GM21786 (cell line): ENCODE results near the gene WDR45.
A peak's percentile ranks its signal among the peaks of the same experiment; 100 is the strongest.

Experiments
- ATAC-seq: cut with Tn5 transposase; IDR thresholded peaks from one replicate; pipeline ENCODE4 v1.9.1; 2021; ENCODE audit not compliant: unreplicated experiment

Gene WDR45

DNA sequence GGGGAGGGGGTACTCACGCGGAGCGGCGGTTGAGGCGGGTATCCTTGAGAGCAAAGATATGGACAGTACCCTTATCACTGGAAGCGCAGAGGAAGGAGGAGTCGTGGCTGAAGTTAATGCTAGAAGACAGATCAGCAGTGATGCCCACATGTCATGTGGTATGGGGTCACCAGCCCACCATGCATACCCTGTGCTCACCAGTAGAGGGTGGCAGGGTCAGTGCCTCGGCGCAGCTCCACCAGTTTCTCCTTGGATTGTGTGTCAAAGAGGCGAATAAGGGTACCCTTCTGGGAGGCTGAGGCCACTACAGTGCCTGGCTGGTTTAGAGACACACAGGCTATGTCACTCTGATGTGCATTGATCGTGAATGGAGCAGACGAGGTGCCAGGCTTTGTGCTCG, 4.3 kb downstream of the WDR45 start:
- ATAC-seq, result no peak

DNA sequence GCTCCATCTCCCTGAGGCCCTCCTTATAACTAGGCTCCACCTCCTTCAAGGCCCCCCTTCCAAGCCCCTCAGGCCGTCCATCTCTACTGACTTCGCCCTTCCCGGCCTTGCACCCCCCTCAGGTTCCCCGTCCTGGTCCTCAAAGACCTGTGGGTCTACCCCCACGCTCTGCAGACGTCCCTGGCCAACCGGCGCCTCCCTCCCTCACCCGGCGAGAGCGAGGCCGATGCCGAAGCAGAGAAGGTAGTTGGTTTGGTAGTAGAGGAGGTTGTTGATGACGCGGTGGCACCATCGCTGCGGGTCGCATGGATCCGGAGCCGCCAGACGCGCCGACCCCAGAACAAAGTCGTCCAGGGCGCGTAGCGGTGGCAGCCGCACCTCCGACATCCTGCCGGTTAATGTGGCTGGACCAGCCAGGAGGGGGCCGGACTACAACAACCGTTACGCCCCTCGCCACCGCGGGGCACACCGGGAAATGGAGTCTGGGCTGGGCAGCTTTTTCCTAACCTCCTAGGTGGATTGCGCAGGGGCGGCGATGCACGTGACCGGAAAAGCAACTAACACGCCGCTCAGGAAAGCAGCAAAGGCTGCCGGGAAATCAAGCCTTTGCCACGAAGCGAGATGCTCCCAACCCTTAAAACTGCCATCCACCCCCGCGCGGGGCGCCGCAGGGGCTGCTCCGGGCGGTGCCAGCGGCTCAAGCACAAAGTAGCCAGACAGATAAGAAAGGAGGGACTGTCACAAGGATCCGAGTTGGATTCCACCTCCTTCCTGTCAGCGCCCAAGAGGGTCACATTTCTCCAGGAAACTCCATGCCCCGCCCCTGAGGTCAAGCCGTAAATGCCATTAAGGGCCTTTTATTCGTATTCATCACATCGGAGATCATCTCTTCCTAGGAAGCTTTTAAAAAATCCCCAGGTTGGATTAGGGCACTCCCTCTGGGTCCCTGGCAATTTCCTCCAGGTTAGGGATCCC, 5.8 kb downstream of the WDR45 start, which contains the start of gene PRAF2:
TSS of gene PRAF2 (minus strand) at position 402 of the 975 bp plus-strand sequence. CDS start at position 387, 15 bp downstream.
- ATAC-seq, result peak; percentile 93

DNA sequence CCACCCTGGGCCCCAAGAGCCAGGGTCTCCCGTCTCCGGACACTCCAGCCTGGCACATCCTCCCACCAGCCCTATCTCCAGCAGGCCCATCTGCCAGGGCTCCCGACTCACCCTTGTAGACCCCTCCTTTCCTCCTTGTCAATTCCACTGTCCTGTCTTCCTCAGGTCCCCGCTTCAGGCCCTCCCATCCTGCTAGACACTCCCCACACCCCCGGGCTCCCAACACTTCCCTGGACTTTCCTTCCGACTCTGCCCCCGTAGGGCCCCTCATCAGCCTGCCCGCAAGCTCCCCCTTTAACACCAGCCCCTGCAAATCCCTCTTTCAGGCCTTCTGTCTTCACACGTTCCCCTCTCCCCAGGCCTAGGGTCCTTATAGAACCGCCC, 7.0 kb downstream of the WDR45 start:
- ATAC-seq, result no peak

DNA sequence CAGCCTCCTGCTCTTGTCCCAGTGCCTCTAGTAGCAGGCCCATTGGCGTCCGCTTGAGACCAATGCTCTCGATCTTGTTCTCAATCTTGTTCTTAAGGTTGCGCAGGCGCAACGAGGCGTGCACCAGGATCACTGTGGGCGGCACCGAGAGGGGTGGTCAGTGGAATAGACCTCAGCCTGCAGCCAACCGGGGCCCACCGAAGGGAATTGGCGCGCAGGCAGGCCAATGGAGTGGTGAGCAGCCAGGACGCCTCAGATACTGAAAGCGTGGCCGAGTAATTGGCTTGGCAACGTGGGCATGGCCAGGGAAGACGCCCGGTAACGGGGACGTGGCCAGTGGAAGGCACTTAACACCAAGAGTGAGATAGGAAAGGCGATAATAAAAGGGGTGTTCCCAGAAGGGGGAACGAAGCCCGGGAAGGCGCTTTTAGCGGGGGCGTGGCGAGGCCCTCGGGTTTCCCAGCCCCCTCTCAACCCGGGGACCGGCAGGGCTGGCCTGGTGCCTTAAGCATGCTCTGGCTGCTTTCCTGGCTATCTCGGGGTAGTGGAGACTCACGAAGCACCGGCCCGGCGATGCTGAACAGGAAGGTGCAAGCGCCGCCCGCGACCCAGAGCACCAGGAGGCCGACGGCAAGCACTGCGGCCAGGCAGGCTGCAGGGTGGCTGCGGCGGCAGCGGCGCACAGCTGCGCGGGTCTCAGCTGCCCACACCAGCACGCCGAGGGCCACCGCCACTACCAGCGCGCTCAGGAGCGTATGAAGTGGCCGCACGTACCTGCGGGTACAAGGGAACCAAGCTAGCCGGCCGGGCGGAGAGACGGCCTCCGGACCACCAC, 7.6 kb downstream of the WDR45 start:
- no peak for ATAC-seq

DNA sequence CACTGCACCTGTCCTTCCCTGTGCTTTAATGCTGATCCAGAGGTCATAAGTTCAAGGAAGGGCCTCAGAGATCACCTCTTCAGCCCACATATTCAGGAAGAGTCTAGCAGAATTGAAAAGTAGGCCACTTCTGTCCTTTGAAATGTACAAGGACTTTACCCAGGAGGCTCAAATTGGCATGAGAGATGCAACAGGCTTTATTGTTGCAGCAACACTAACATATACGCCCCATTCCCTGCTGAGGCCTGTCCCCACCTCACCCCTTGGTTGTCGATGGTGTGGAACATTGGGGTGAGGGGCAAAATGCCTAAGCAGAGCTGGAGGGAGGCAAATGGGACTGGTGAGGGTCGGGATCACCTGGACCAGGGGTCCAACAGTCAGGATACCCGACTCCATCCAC, 8.7 kb downstream of the WDR45 start:
- ATAC-seq, result no peak

DNA sequence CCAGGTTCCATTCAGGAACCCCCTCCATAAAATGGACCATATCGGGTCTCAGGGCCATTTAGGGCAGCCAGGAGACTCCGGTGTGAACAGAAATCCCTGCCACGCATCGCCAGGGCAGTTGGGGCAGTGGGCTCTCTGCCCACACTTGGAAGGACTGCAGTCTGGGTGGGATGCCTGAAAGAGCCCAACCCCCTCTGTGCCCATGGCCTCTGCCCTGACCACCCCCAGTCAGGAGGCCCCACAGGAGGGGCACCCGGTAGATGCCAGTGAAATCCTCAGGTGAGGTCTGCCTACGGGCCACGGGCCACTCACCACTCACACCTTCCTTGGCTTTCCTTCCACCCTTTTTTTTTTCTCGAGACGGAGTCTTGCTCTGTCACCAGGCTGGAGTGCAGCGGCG, 10.6 kb downstream of the WDR45 start:
- no peak for ATAC-seq

DNA sequence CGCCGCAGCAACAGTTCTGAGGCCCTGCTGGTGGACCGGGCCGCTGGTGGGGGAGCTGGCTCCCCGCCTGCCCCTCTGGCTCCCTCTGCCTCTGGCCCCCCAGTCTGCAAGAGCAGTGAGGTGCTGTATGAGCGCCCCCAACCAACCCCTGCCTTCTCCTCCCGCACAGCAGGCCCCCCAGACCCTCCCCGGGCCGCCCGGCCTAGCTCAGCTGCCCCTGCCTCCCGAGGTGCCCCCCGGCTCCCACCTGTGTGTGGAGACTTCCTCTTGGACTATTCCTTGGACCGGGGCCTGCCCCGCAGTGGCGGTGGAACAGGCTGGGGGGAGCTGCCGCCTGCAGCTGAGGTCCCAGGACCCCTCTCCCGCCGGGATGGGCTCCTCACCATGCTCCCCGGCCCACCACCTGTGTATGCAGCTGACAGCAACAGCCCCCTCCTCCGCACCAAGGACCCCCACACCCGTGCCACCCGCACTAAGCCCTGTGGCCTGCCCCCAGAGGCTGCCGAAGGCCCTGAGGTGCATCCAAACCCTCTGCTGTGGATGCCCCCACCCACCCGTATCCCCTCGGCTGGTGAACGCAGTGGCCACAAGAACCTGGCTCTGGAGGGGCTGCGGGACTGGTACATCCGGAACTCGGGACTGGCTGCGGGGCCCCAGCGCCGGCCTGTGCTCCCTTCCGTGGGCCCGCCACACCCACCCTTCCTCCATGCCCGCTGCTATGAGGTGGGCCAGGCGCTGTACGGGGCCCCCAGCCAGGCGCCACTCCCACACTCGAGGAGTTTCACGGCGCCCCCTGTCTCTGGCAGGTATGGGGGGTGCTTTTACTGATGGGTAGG, 12.2 kb downstream of the WDR45 start:
- ATAC-seq, result no peak

DNA sequence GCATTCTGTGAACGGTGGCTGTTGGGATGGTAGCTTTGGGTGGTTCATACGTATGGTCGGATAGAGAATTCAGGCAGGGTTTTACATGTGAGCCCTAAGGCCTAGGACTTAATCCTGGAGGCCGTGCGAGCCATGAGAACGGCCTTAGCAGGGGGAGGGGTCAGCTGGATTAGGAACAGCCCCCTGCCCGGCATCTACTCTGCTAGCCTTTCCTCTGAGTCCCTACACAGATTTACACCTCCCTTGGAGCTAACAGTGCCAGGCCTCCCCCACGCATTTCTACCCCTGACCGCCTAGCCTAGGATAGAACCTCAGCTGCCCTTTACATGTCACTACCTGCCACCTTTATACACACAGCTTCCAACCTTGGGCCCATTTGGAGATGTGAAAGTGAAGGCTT, 13.0 kb downstream of the WDR45 start:
- ATAC-seq, result no peak

DNA sequence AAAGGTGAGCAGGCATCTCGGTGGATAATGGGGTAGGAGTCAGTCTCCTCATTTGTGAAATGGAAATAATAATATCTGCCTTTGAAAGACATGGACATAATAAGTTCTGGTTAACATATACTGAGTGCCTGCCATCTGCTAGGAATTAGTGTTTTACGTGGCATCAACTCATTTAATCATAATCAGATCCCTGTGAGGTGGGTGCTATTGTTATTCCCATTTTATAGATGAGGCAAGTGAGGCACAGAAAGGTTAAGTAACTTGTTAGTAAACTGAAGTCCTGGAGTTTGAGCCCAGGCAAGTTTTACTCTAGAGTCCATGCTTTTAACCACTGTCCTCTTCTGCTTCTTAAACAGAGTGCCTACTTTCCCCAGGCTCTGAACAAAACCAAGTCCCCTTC, 13.4 kb downstream of the WDR45 start:
- no peak for ATAC-seq

DNA sequence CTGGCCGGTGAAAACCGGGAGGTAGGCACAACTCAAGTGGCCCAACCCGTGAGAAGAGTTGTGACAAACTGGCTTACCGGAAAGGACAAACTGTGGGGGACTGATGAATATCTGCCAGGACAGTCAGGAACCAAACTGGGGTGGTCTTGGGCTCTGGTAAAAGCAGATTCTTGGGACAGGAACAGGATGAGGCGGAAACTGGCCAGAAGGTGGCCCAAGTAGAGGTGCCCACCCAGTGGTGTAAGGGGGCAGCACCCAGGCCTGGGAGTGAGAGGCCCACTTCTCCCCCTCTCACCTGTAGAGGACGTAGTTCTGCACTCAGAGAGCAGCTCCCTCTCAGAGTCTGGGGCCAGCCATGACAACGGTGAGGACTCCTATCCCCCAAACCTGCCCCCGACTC, 15.0 kb downstream of the WDR45 start:
- ATAC-seq, result no peak

DNA sequence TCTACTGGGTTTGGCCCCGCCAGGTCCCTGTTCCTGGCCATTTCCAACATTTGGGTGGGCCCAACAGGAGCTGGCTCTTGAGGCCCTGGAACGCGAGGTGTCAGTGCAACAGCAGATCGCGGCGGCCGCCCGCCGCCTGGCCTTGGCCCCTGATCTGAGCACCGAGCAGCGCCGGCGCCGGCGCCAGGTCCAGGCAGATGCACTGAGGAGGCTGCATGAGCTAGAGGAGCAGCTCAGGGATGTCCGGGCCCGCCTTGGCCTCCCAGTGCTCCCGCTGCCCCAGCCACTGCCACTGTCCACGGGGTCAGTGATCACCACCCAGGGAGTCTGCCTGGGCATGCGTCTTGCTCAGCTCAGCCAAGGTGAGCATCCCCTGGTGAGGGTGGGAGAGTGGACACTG, 15.4 kb downstream of the WDR45 start:
- ATAC-seq, result no peak

DNA sequence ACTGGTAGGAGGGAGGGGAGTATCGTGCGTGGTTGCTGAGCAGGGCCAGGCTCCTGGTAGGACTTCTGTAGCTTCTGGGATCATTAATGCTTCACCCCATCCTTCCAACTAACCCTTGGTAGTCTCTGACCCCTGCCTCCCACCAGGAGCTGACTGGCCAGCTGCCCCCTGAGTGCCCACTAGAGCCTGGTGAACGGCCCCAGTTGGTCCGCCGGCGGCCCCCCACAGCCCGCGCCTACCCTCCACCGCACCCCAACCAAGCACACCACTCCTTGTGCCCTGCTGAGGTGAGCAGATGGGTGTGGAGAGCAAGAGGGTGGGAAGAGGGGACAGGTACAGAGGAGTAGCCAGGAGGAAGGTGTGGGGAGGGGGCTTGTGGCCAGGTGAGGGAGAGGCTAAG, 16.0 kb downstream of the WDR45 start:
- no peak for ATAC-seq

DNA sequence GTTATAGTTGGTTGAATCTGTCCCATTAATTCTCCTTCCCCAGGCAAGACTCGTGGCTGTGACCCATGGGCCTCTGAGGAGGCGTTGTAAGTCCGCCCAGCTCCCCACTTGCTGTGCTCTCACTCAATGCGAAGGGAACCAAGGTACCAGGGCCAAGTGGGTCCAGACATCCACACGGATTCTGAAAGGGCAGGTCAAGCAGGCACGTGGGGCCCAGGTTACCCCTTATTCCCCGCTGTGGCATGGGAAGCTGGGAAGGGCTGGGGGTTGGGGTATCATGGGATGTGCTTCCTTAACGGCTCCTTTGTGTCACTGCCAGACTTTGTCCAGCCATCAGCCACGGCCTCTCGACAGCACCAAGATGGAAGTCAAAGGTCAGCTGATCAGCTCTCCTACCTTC, 17.8 kb downstream of the WDR45 start:
- ATAC-seq, result no peak

DNA sequence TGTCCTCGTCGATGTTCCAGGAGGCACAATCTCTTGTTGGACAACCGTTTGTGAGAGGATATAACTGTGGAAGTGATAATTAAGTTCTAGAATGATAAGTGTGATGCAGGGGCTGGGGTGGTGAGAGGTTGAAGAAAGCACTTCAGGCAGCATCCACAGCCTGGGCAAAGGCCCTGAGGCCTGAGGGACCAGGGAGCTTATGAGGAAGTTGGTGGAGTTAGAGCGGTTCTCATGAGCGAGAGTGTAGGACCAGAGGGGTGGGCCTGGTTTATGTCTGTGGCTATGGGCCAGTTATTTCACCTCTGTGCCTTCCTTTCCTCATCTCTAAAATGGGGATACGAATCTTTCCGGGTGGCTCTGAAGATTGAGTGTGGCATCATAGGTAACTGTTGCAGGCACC, 18.2 kb downstream of the WDR45 start:
- ATAC-seq, result no peak

DNA sequence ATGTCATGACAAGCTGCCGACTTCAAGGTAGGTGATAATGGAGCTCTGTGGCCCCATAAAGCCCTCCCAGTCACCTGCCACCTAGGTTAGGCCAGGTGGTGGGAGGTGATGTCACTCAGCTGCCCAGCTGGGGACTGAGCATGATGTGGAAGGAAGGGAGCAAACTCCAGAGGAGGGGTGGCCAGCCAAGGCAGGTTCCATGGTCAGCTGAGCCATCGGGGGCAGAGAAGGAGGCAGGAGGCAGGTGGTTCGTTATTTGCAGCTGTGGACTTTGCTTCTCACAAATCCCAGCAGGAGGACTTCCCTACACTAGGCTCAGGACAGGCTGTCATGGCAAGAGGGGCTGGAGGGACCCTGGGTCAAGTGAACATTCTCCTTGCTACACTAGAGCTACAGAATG, 18.8 kb downstream of the WDR45 start:
- no peak for ATAC-seq

DNA sequence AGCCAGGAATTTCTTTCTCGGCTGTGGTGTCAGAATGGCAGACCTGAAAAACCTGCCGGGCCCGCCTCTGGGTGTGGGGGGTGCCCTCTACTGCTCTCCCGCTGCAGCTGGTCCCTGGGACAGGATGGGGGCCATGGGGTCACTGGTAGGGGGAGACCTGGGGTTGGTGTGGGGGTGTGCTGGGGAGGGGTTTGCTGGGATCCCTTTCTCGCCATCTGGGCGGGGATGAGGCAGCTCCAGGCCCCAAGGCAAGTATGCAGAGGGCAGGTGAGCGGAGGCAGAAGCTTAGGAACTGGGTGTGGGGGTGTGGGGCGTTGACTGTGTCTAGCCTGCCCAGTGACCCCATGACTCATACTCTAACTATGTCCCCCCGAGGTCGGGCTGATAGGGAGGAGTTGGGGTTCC, 20.0 kb downstream of the WDR45 start:
- no peak for ATAC-seq

DNA sequence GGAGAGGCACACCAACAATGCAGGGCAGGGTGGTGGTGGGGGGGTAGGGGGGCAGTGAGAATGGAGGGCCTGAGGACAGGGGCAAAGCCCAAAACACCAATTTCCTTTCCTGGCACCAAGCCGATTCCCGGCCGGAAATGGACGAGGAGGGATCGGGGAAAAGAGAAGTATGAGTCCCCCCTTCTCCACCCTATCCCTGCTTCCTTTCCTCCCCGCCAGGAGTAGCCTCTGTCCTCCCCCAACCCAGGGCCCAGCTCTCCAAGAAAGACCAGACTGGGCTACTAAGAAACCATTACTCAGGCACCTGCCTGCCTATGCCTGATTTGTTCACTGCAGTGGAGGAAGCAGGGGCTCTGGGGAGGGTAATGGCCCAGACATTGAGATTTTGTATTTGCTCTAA, 20.5 kb downstream of the WDR45 start:
- ATAC-seq, result no peak

DNA sequence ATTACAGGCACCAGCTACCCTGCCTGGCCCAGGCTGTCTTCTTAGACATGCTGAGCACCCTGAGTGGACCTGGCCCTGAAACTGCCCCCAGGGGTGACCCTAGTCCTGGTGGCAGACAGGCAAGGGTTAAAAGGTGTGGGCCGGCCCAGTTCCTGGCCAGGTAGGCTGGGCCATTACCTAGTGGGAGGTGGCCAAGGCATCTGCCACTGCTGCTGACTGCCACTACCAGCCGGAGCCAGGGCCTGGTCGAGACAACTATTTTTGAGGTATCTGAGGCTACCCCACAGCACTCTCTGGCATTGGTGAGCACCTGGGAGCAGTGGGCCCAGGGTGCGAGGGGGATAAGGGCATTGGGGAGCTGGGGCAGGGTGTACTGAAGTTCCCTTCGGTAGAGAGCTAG, 20.9 kb downstream of the WDR45 start, which contains the start of gene CCDC120:
TSS of gene CCDC120 (plus strand) at position 206 of the 400 bp plus-strand sequence. CDS start 3,043 bp downstream, outside the sequence.
- ATAC-seq, result no peak

DNA sequence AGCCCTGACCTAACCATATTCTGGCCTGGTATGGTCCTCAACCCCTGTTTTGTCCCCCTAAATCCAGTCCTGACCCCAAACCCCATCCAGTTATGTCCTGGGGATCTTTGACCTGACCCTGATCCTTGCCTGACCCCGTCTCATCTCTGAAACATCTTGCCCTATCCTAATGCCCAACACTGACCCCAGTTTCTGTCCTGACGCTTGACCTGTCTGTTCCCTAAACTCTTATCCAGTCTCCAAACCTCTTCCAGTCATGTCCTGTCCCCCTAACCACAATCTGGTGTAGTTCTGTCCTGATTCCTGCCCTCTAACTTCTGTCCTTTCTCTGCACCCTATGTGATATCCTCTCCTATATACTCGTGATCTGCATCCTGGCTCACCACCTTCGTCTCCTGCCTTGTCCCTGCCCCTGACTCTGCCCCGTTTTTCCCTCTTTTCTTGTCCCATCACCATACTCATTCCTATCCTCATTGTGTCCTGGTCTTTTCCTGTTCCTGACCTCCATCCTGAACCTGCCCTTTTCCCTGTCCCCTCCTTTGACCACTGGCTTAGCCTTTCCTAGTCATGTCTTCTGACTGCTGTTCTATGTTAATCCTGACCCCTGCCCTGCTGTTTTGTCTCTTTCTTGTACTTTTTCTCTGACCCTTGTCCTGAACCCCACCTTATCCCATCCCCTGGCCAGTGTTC, 25.5 kb downstream of the WDR45 start:
- no peak for ATAC-seq
